K562 (cell line): Measurements from ENCODE around the gene ACTRT2. TPM values are rescaled to one million over a fixed set of nuclear protein-coding genes. Genes with fewer than 3 reads are reported as not detected.

Experiments
- ATAC-seq: fragments of 200-7000 bp; cut with Tn5 transposase; 3 replicates; pipeline ENCODE4 v1.9.1; 2020; ENCODE audit warnings: moderate library complexity
- BruUV-seq: library from RNA; stranded (reverse); fragments of 400-500 nt; replicated peaks from 2 replicates; lab custom pipeline; 2021; lab: Mats Ljungman, UMichigan
- CTCF ChIA-PET: fragments of 300-600 bp; formaldehyde crosslinking; extraction: SDS; loops from one replicate; lab custom pipeline; 2021; ENCODE audit warnings: low intra/inter-chr PET ratio; lab: Yijun Ruan, JAX
- POLR2A ChIA-PET: fragments of 300-600, 350-650 bp; sonication (Branson Sonifier 250); formaldehyde crosslinking; extraction: SDS; loops from one replicate; lab custom pipeline; 2021; ENCODE audit warnings: antibody characterized with exemption, inconsistent platforms; lab: Yijun Ruan, JAX
- DNase-seq, 4 experiments: peaks; one replicate each; pipeline versions ENCODE4 v3.0.0 to v3.0.0-alpha.2; 2011 to 2018; ENCODE audit warnings: low spot score in 3 of 4, mixed read lengths in 3 of 4; ENCODE audit errors: extremely low read depth in 1 of 4
- FAIRE-seq: peaks from 2 replicates; lab custom pipeline; 2011; peaks lifted over from hg19 to GRCh38; lab: Jason Lieb, UNC
- H2AFZ ChIP-seq: 2 replicates; pipeline ENCODE4 v1.6.0; 2011; ENCODE audit warnings: low read depth, low read length, control low read depth, inconsistent platforms
- H3K27ac ChIP-seq: fragments of 200-600 bp; 3 replicates; pipeline ENCODE4 v1.8.0; 2011; ENCODE audit warnings: low read depth, mild to moderate bottlenecking, control low read depth, inconsistent platforms, low read length, moderate library complexity, mixed read lengths; ENCODE audit errors: extremely low read depth
- H3K27me3 ChIP-seq, 2 experiments: fragments of 300-600 bp in 1 of 2; 2 replicates in 1 of 2; 3 replicates in 1 of 2; pipeline versions ENCODE4 v1.6.0 to v1.8.0; 2011; ENCODE audit warnings: inconsistent platforms in 2 of 2, low read length in 2 of 2, mild to moderate bottlenecking in 1 of 2, mixed read lengths in 1 of 2, moderate library complexity in 1 of 2; ENCODE audit not compliant: control insufficient read depth in 2 of 2, insufficient read depth in 2 of 2
- H3K36me3 ChIP-seq: fragments of 300-600 bp; 3 replicates; pipeline ENCODE4 v1.8.0; 2011; ENCODE audit warnings: mild to moderate bottlenecking, low read length, inconsistent platforms; ENCODE audit not compliant: control insufficient read depth, insufficient read depth
- H3K4me1 ChIP-seq, 2 experiments: fragments of 200-600 bp in 1 of 2; replicated peaks in 1 of 2; 2 replicates in 1 of 2; 3 replicates in 1 of 2; pipeline versions ENCODE4 v1.5.1 to v1.8.0; 2011; ENCODE audit warnings: inconsistent platforms in 2 of 2, low read length in 2 of 2, mild to moderate bottlenecking in 1 of 2, mixed read lengths in 1 of 2, moderate library complexity in 1 of 2; ENCODE audit not compliant: control insufficient read depth in 2 of 2, insufficient read depth in 2 of 2
- H3K4me2 ChIP-seq: 2 replicates; pipeline ENCODE4 v1.6.1; 2011; ENCODE audit warnings: low read length, control low read depth, inconsistent platforms, mixed read lengths; ENCODE audit not compliant: insufficient read depth
- H3K4me3 ChIP-seq: fragments of 200-600 bp; sonication (generic), shearing (Covaris generic); 2 replicates; pipeline ENCODE4 v1.5.1; 2016; ENCODE audit warnings: control low read depth, inconsistent platforms
- H3K79me2 ChIP-seq: fragments of 200-600 bp; 3 replicates; pipeline ENCODE4 v1.8.0; 2011; ENCODE audit warnings: low read length, inconsistent platforms; ENCODE audit not compliant: control insufficient read depth, insufficient read depth
- H3K9ac ChIP-seq, 2 experiments: 2 replicates each; pipeline versions ENCODE4 v1.6.0 to v1.6.1; 2011; ENCODE audit warnings: low read depth in 2 of 2, low read length in 2 of 2, control low read depth in 1 of 2, inconsistent platforms in 1 of 2, mild to moderate bottlenecking in 1 of 2, mixed read lengths in 1 of 2; ENCODE audit not compliant: insufficient read depth in 1 of 2
- H3K9me1 ChIP-seq: one replicate; pipeline ENCODE4 v1.6.0; 2011; ENCODE audit warnings: inconsistent platforms, mild to moderate bottlenecking, low read length, moderate library complexity; ENCODE audit not compliant: control insufficient read depth, insufficient read depth
- H3K9me3 ChIP-seq: replicated peaks from 2 replicates; pipeline ENCODE4 v1.5.1; 2011; ENCODE audit warnings: low read depth, low read length, inconsistent platforms; ENCODE audit not compliant: control insufficient read depth, insufficient read depth
- H4K20me1 ChIP-seq: replicated peaks from 2 replicates; pipeline ENCODE4 v1.6.1; 2011; ENCODE audit warnings: low read length, inconsistent platforms, mixed read lengths; ENCODE audit not compliant: control insufficient read depth, insufficient read depth
- CCAR2 ChIP-seq: fragments of 200-400 bp; formaldehyde crosslinking; IDR thresholded peaks from 2 replicates; pipeline ENCODE4 v1.6.1; 2017; ENCODE audit warnings: mild to moderate bottlenecking, low read depth, low read length
- ETS1 ChIP-seq: conservative IDR thresholded peaks from 2 replicates; pipeline ENCODE4 v1.6.1; 2011; ENCODE audit warnings: low read depth, mild to moderate bottlenecking, low read length; ENCODE audit not compliant: control insufficient read depth
- FIP1L1 ChIP-seq: fragments of 200-400 bp; formaldehyde crosslinking; IDR thresholded peaks from 2 replicates; pipeline ENCODE4 v1.6.1; 2018; ENCODE audit warnings: mild to moderate bottlenecking, low read depth, low read length; ENCODE audit not compliant: poor library complexity, severe bottlenecking
- HCFC1 ChIP-seq: IDR thresholded peaks from 2 replicates; pipeline ENCODE4 v1.6.1; 2012; ENCODE audit warnings: low read depth, low read length, improper control_type of control experiment
- HMG20B ChIP-seq: fragments of 250-450 bp; sonication (Bioruptor Pico); IDR thresholded peaks from 2 replicates; pipeline ENCODE4 v1.5.0; 2021; ENCODE audit warnings: mild to moderate bottlenecking
- HNRNPK ChIP-seq: fragments of 200-400 bp; formaldehyde crosslinking; IDR thresholded peaks from one replicate; pipeline ENCODE4 v1.6.1; 2018; ENCODE audit warnings: mild to moderate bottlenecking, low read depth, low read length; ENCODE audit not compliant: poor library complexity, severe bottlenecking
- HOXB6 ChIP-seq: fragments of 250-450 bp; sonication (Bioruptor Pico); IDR thresholded peaks from 2 replicates; pipeline ENCODE4 v1.5.1; 2022; ENCODE audit warnings: mild to moderate bottlenecking, borderline replicate concordance
- KLF1 ChIP-seq: fragments of 450-650 bp; IDR thresholded peaks from 2 replicates; pipeline ENCODE4 v1.6.1; 2016; ENCODE audit warnings: missing genetic modification characterization, missing compliant biosample characterization
- SRSF9 ChIP-seq: fragments of 200-400 bp; formaldehyde crosslinking; IDR thresholded peaks from 2 replicates; pipeline ENCODE4 v1.6.1; 2017; ENCODE audit warnings: low read depth, low read length, borderline replicate concordance
- STAT5B ChIP-seq: fragments of 250-450 bp; sonication (Bioruptor Pico); IDR thresholded peaks from 2 replicates; pipeline ENCODE4 v1.8.0; 2021; ENCODE audit warnings: mild to moderate bottlenecking, inconsistent platforms
- TAF1 ChIP-seq: IDR thresholded peaks from 2 replicates; pipeline ENCODE4 v1.6.1; 2011; ENCODE audit warnings: mild to moderate bottlenecking, low read length, moderate library complexity; ENCODE audit not compliant: insufficient read depth, control insufficient read depth, severe bottlenecking; ENCODE audit errors: extremely low read depth
- TAF7 ChIP-seq: fragments of 450-650 bp; IDR thresholded peaks from 2 replicates; pipeline ENCODE4 v1.6.1; 2016; ENCODE audit warnings: missing genetic modification characterization, missing compliant biosample characterization
- ZNF274 ChIP-seq: IDR thresholded peaks from 2 replicates; pipeline ENCODE4 v1.6.1; 2011; ENCODE audit warnings: low read depth, mild to moderate bottlenecking, low read length, moderate library complexity, borderline replicate concordance
- ZNF644 ChIP-seq: fragments of 200-800 bp; sonication (Bioruptor generic); IDR thresholded peaks from 2 replicates; pipeline ENCODE4 v1.6.1; 2016; ENCODE audit warnings: low read depth, missing genetic modification characterization, missing compliant biosample characterization
- ZNF707 ChIP-seq: fragments of 250-450 bp; sonication (Bioruptor Pico); conservative IDR thresholded peaks from 2 replicates; pipeline ENCODE4 v1.8.0; 2022; ENCODE audit warnings: inconsistent platforms, mild to moderate bottlenecking, moderate library complexity
- WGBS: fragments of 100-300 bp; shearing (Covaris generic); methylation state at CpG from one replicate; pipeline ENCODE4 v1.1.6; 2016; ENCODE audit warnings: low coverage, mixed read lengths; ENCODE audit not compliant: insufficient coverage; ENCODE audit errors: missing lambda C conversion rate; 5-methylcytosine and 5-hydroxymethylcytosine counted together
- in situ Hi-C: fragments of 300-500 bp; cut with MboI; formaldehyde crosslinking; loops from 4 replicates; pipeline ENCODE4 v1.15.0; 2018; ENCODE audit warnings: inconsistent platforms, mixed read lengths
- intact Hi-C: fragments of 100-400 bp; cut with micrococcal nuclease; formaldehyde crosslinking; loops from 2 replicates; pipeline ENCODE4 v1.14.2; 2022
- polyA plus RNA-seq, 8 experiments: library from polyadenylated mRNA; depleted of rRNA in 4 of 8; stranded (reverse) in 5 of 8; unstranded in 3 of 8; fragments of >200 nt; fragmentation: Nextera tagmentation in 2 of 8; fragmentation: Illumina TruSeq in 1 of 8; extraction: Ambion mirVana in 2 of 8; extraction: Trizol in 1 of 8; gene quantifications; 2 replicates each; pipeline versions ENCODE4 v1.2.1 to v1.2.3, GENCODE V29; 2011 to 2014; ENCODE audit warnings: inconsistent platforms in 1 of 8, missing spikeins in 1 of 8
- total RNA-seq, 7 experiments: library from RNA; depleted of rRNA in 6 of 7; stranded (reverse); fragments of >200 nt in 6 of 7; fragmentation: Illumina TruSeq in 2 of 7; extraction: Trizol in 2 of 7; gene quantifications; 2 replicates each; pipeline versions ENCODE4 v1.2.1 to v1.2.3, GENCODE V29; 2011 to 2021; ENCODE audit warnings: low replicate concordance in 1 of 7
- TF ChIP-seq, protein P1 (sequence below): fragments of 450-650 bp; IDR thresholded peaks from 2 replicates; pipeline ENCODE4 v1.6.1; 2016; ENCODE audit warnings: antibody characterized with exemption

The ACTRT2 gene
- total and polyA plus RNA-seq, 9 of the 15 experiments (the other 6 are each of a cell fraction or from before 2014, with no cell fraction given) = not detected

- H3K27me3 ChIP-seq = peaks cover 0 to 39% of the 10 kb centered on the region in 2 experiments; a peak in 2 of 5 replicates
- FAIRE-seq (no peak), DNase-seq (no peak), ATAC-seq (no peak)
- intact Hi-C loops (loop anchor here (5.0 kb wide), 1 partner anchor 268 kb away; no protein-coding TSS in a partner anchor), in situ Hi-C loops (no loop called here)
- no peak overlapping the region for H3K4me3 ChIP-seq
- ChIA-PET CTCF (no interaction called here), POLR2A (no interaction called here)
- 0 out of 5 replicates have a peak, but pooled peaks cover 0 to 5% of the 10 kb centered on the region in 2 experiments for H3K4me1 ChIP-seq
- 0 out of 2 replicates have a peak, but pooled peaks cover 4% of the 10 kb centered on the region for H4K20me1 ChIP-seq
- H3K36me3 ChIP-seq = no peaks in the 10 kb centered on the region
- TF ChIP-seq HMG20B (CRISPR knock-in tag) (no peak), KLF1 (no peak), SRSF9 (no peak), HCFC1 (no peak), ETS1 (no peak), ZNF644 (tag) (no peak), HOXB6 (CRISPR knock-in tag) (no peak), TAF1 (no peak), STAT5B (CRISPR knock-in tag) (no peak), HNRNPK (no peak), FIP1L1 (no peak), TAF7 (tag) (no peak), ZNF707 (CRISPR knock-in tag) (no peak), CCAR2 (no peak), ZNF274 (no peak)
- TF ChIP-seq, protein P1, sequence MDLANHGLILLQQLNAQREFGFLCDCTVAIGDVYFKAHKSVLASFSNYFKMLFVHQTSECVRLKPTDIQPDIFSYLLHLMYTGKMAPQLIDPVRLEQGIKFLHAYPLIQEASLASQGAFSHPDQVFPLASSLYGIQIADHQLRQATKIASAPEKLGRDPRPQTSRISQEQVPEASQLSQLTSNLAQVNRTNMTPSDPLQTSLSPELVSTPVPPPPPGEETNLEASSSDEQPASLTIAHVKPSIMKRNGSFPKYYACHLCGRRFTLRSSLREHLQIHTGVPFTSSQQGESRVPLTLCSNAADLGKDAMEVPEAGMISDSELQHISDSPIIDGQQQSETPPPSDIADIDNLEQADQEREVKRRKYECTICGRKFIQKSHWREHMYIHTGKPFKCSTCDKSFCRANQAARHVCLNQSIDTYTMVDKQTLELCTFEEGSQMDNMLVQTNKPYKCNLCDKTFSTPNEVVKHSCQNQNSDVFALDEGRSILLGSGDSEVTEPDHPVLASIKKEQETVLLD = no peak
- H3K9me3 ChIP-seq = no peaks in the 10 kb centered on the region
- no TSS peak for BruUV-seq
- 2% methylated on average over 9 of the region's 10 CpGs for WGBS
- H3K9ac ChIP-seq = no peak overlapping the region
- H3K27ac ChIP-seq = no peak overlapping the region
- no peak overlapping the region for H3K4me2 ChIP-seq
- H2AFZ ChIP-seq = no peak overlapping the region
- no peaks in the 10 kb centered on the region for H3K79me2 ChIP-seq
- no peaks in the 10 kb centered on the region for H3K9me1 ChIP-seq
Measured at GRCh38 chr1:3014050-3014440, 7.2 kb upstream of the ACTRT2 start.
